Measurements from ENCODE around the gene PDE4C. TPM values are rescaled to one million over a fixed set of nuclear protein-coding genes. Genes with fewer than 3 reads are reported as not detected.

The PDE4C gene
- total RNA-seq, 1 experiment from 2014 or later: 3.0 TPM

- CTCF ChIA-PET: interaction anchor here (0.6 to 9.7 kb wide), 10 partner anchors 10 to 126 kb away, joined by 3 to 369 read pairs (median 22); partner anchors contain the start of genes JUND and MPV17L2
- ATAC-seq (no peak; the same call in 1 of the 2 replicates), DNase-seq (ENCODE audit: low spot score) (peak; percentile 71)
- Mint-ChIP-seq H3K36me3 (peaks cover 29% of the 10 kb centered on the region), H3K27ac (peak overlapping the region; percentile 95), H3K27me3 (ENCODE audit: low read depth) (no peaks in the 10 kb centered on the region), H3K4me3 (peak overlapping the region; percentile 95), H3K9me3 (no peaks in the 10 kb centered on the region), H3K4me1 (peaks cover 15% of the 10 kb centered on the region)
- POLR2A ChIA-PET: interaction anchor here (3.7 to 4.0 kb wide), 2 partner anchors 30 to 77 kb away, joined by 21 to 34 read pairs; partner anchors contain the start of gene JUND
- TF ChIP-seq AFF4 (CRISPR knock-in tag; IDR thresholded peaks at IDR 0.05; ENCODE audit: borderline replicate concordance): no peak
- no peak for TF ChIP-seq ATF3 (CRISPR knock-in tag; conservative IDR thresholded peaks at IDR 0.05)
- no peak for TF ChIP-seq SMAD3 (CRISPR knock-in tag; IDR thresholded peaks at IDR 0.05; ENCODE audit: borderline replicate concordance)
- TF ChIP-seq HMGXB4 (CRISPR knock-in tag; IDR thresholded peaks at IDR 0.05): no peak; the same call in 1 of the 2 replicates
- TF ChIP-seq ESRRA (CRISPR knock-in tag; IDR thresholded peaks at IDR 0.05; ENCODE audit: borderline replicate concordance): no peak; the same call in 1 of the 2 replicates
- TF ChIP-seq ELF4 (CRISPR knock-in tag; IDR thresholded peaks at IDR 0.05; ENCODE audit: low read depth): no peak
- no peak for TF ChIP-seq ZNF138 (CRISPR knock-in tag; conservative IDR thresholded peaks at IDR 0.05)
- TF ChIP-seq NFYB (CRISPR knock-in tag; conservative IDR thresholded peaks at IDR 0.05; ENCODE audit: low read depth): no peak
- TF ChIP-seq E2F1 (CRISPR knock-in tag; IDR thresholded peaks at IDR 0.05): no peak
- no peak for TF ChIP-seq ZBTB21 (CRISPR knock-in tag; IDR thresholded peaks at IDR 0.05; ENCODE audit: borderline replicate concordance)
- TF ChIP-seq NR1H2 (CRISPR knock-in tag; IDR thresholded peaks at IDR 0.05): no peak
- peak; percentile 81 for TF ChIP-seq USF1 (CRISPR knock-in tag; IDR thresholded peaks at IDR 0.05)
- no peak for TF ChIP-seq ATF1 (CRISPR knock-in tag; IDR thresholded peaks at IDR 0.05)
- TF ChIP-seq MXD4 (CRISPR knock-in tag; IDR thresholded peaks at IDR 0.05; ENCODE audit: borderline replicate concordance): no peak
- no peak for TF ChIP-seq ZNF416 (CRISPR knock-in tag; IDR thresholded peaks at IDR 0.05)
- no peak for TF ChIP-seq NFATC4 (CRISPR knock-in tag; IDR thresholded peaks at IDR 0.05)
- peak; percentile 17; the same call in 1 of the 2 replicates for TF ChIP-seq FOXP1 (CRISPR knock-in tag; IDR thresholded peaks at IDR 0.05; ENCODE audit: borderline replicate concordance)
- TF ChIP-seq CBFB (CRISPR knock-in tag; IDR thresholded peaks at IDR 0.05; ENCODE audit: low read depth): no peak
- TF ChIP-seq FOXK1 (CRISPR knock-in tag; IDR thresholded peaks at IDR 0.05): no peak
- no peak for TF ChIP-seq GRHL2 (CRISPR knock-in tag; IDR thresholded peaks at IDR 0.05; ENCODE audit: insufficient replicate concordance, severe bottlenecking)
- no peak for TF ChIP-seq HMGA2 (CRISPR knock-in tag; IDR thresholded peaks at IDR 0.05)
- TF ChIP-seq ZBTB43 (CRISPR knock-in tag; IDR thresholded peaks at IDR 0.05): peak; percentile 83
- TF ChIP-seq NFE2L1 (CRISPR knock-in tag; IDR thresholded peaks at IDR 0.05): no peak
- no peak for TF ChIP-seq JUN (CRISPR knock-in tag; IDR thresholded peaks at IDR 0.05)
- TF ChIP-seq ETV6 (CRISPR knock-in tag; IDR thresholded peaks at IDR 0.05): 0 out of 2 replicates have a peak, but pooled peaks have one; percentile 39
- no peak for TF ChIP-seq ATF2 (CRISPR knock-in tag; IDR thresholded peaks at IDR 0.05; ENCODE audit: borderline replicate concordance, low read depth)
- no peak for TF ChIP-seq CREB1 (CRISPR knock-in tag; IDR thresholded peaks at IDR 0.05)
Observed at GRCh38 chr19:18202778-18203407, 23.3 kb downstream of the PDE4C start.
